ENCODE results near the gene TAS2R14. TPM values are rescaled to one million over a fixed set of nuclear protein-coding genes. Genes with fewer than 3 reads are reported as not detected.

TAS2R14 gene
- total RNA-seq, 1 donor from 2014 or later: 2.0 TPM

DNA sequence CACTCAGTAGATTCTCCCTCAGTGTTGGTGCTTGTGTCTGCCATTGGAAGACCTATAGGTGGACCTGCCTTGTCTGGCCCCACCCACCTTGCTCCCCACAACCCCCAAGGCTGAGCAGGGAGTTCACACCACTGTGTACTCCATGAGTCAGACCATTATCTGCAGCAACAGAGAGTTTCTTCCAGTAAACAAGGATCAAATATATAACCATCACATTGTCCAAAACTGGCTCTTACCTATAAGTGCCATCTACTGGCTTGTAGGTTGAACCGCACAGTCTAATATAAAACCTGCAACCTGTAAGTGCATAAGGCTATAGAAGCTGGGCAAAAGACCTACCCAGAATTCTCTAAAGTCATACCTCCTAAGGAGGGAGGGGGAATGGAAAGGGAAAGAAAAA is 37.6 kb downstream of the TAS2R14 start:
- Histone ChIP-seq H3K27me3 (ENCODE audit: insufficient read depth, low read length) (no peaks in the 10 kb centered on the region), H3K9ac (ENCODE audit: low read length) (no peak overlapping the region), H3K4me1 (ENCODE audit: insufficient read depth, low read length) (no peaks in the 10 kb centered on the region), H3K36me3 (ENCODE audit: insufficient read depth, low read length) (no peaks in the 10 kb centered on the region), H3K27ac (ENCODE audit: low read depth, low read length) (no peak overlapping the region), H3K4me2 (ENCODE audit: low read length) (no peak overlapping the region), H4K20me1 (ENCODE audit: insufficient read depth, low read length) (no peaks in the 10 kb centered on the region), H3K9me3 (ENCODE audit: insufficient read depth, low read depth, low read length) (peaks cover 5% of the 10 kb centered on the region), H3K79me2 (ENCODE audit: insufficient read depth, low read length) (no peaks in the 10 kb centered on the region), H2AFZ (ENCODE audit: low read depth, low read length) (no peak overlapping the region), H3K4me3 (ENCODE audit: insufficient read depth, low read depth, low read length) (no peak overlapping the region)
- no peak for TF ChIP-seq EZH2 (IDR thresholded peaks at IDR 0.05; ENCODE audit: insufficient read depth, low read length)
- no peak for TF ChIP-seq CTCF (IDR thresholded peaks at IDR 0.05; ENCODE audit: insufficient read depth, low read depth, low read length)
- Mint-ChIP-seq H3K9me3 (ENCODE audit: unreplicated experiment) (peaks cover 22% of the 10 kb centered on the region), H3K4me1 (ENCODE audit: low read depth, unreplicated experiment) (no peaks in the 10 kb centered on the region), H3K36me3 (ENCODE audit: low read depth, unreplicated experiment) (peaks cover 5% of the 10 kb centered on the region), H3K27me3 (ENCODE audit: low read depth, unreplicated experiment) (no peaks in the 10 kb centered on the region), H3K27ac (ENCODE audit: unreplicated experiment) (no peak overlapping the region), H3K4me3 (ENCODE audit: unreplicated experiment) (no peak overlapping the region)
- no peak for DNase-seq (ENCODE audit: low read depth)
- no peak for FAIRE-seq

- H3K4me1 ChIP-seq (ENCODE audit: insufficient read depth, low read length): no peaks in the 10 kb centered on the region
- Mint-ChIP-seq H3K4me3 (ENCODE audit: unreplicated experiment) (no peak overlapping the region), H3K27me3 (ENCODE audit: low read depth, unreplicated experiment) (no peaks in the 10 kb centered on the region), H3K36me3 (ENCODE audit: low read depth, unreplicated experiment) (peaks cover 5% of the 10 kb centered on the region), H3K27ac (ENCODE audit: unreplicated experiment) (no peak overlapping the region), H3K4me1 (ENCODE audit: low read depth, unreplicated experiment) (no peaks in the 10 kb centered on the region), H3K9me3 (ENCODE audit: unreplicated experiment) (peaks cover 22% of the 10 kb centered on the region)
- no peak for TF ChIP-seq EZH2 (IDR thresholded peaks at IDR 0.05; ENCODE audit: insufficient read depth, low read length)
- H3K4me3 ChIP-seq (ENCODE audit: insufficient read depth, low read depth, low read length): no peak overlapping the region
- H3K9me3 ChIP-seq (ENCODE audit: insufficient read depth, low read depth, low read length): peaks cover 5% of the 10 kb centered on the region
- no peak overlapping the region for H2AFZ ChIP-seq (ENCODE audit: low read depth, low read length)
- no peaks in the 10 kb centered on the region for H3K79me2 ChIP-seq (ENCODE audit: insufficient read depth, low read length)
- H4K20me1 ChIP-seq (ENCODE audit: insufficient read depth, low read length): no peaks in the 10 kb centered on the region
- no peak for DNase-seq (ENCODE audit: low read depth)
- H3K4me2 ChIP-seq (ENCODE audit: low read length): no peak overlapping the region
- H3K36me3 ChIP-seq (ENCODE audit: insufficient read depth, low read length): no peaks in the 10 kb centered on the region
- no peak overlapping the region for H3K27ac ChIP-seq (ENCODE audit: low read depth, low read length)
- no peak for FAIRE-seq
- no peaks in the 10 kb centered on the region for H3K27me3 ChIP-seq (ENCODE audit: insufficient read depth, low read length)
- H3K9ac ChIP-seq (ENCODE audit: low read length): no peak overlapping the region
Observed at GRCh38 chr12:10900972-10901371, 38.1 kb downstream of the TAS2R14 start.

DNA sequence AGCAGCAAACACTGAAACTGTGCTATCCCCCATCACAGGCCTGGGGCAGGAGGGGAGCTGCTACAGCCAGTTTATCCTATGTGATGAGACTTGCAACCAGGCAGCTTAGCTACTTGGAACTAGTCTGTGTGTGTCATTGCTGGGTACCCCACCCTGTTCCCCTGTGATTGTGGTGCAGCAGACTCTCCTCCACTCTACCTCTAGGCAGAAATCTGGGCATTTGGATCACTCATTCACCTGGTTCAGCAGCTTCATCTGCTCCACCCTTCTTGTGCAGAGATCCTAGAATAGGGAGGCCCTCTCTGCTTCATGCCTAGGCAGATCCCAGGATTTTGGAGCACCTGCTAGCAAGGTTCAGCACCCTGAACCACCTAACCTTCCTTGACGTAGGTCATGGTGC is 38.5 kb downstream of the TAS2R14 start:
- Histone ChIP-seq H2AFZ (ENCODE audit: low read depth, low read length) (no peak overlapping the region), H3K9me3 (ENCODE audit: insufficient read depth, low read depth, low read length) (peaks cover 5% of the 10 kb centered on the region), H3K27ac (ENCODE audit: low read depth, low read length) (no peak overlapping the region), H4K20me1 (ENCODE audit: insufficient read depth, low read length) (no peaks in the 10 kb centered on the region), H3K27me3 (ENCODE audit: insufficient read depth, low read length) (no peaks in the 10 kb centered on the region), H3K79me2 (ENCODE audit: insufficient read depth, low read length) (no peaks in the 10 kb centered on the region), H3K9ac (ENCODE audit: low read length) (no peak overlapping the region), H3K4me1 (ENCODE audit: insufficient read depth, low read length) (no peaks in the 10 kb centered on the region), H3K4me2 (ENCODE audit: low read length) (no peak overlapping the region), H3K4me3 (ENCODE audit: insufficient read depth, low read depth, low read length) (no peak overlapping the region), H3K36me3 (ENCODE audit: insufficient read depth, low read length) (no peaks in the 10 kb centered on the region)
- Mint-ChIP-seq H3K36me3 (ENCODE audit: low read depth, unreplicated experiment) (peaks cover 5% of the 10 kb centered on the region), H3K27me3 (ENCODE audit: low read depth, unreplicated experiment) (no peaks in the 10 kb centered on the region), H3K27ac (ENCODE audit: unreplicated experiment) (no peak overlapping the region), H3K4me1 (ENCODE audit: low read depth, unreplicated experiment) (no peaks in the 10 kb centered on the region), H3K4me3 (ENCODE audit: unreplicated experiment) (no peak overlapping the region), H3K9me3 (ENCODE audit: unreplicated experiment) (peaks cover 22% of the 10 kb centered on the region)
- no peak for FAIRE-seq
- DNase-seq (ENCODE audit: low read depth): no peak
- TF ChIP-seq EZH2 (IDR thresholded peaks at IDR 0.05; ENCODE audit: insufficient read depth, low read length): no peak
- no peak for TF ChIP-seq CTCF (IDR thresholded peaks at IDR 0.05; ENCODE audit: insufficient read depth, low read depth, low read length)
